GM13976 (cell line): Measurements from ENCODE around the gene SACM1L.

Experiments
- DNase-seq: peaks from one replicate; pipeline ENCODE4 v3.0.0; 2012; ENCODE audit warnings: low spot score
- CTCF ChIP-seq: IDR thresholded peaks from 2 replicates; pipeline ENCODE4 v1.5.1; 2012; ENCODE audit warnings: borderline replicate concordance, mild to moderate bottlenecking; ENCODE audit not compliant: insufficient read depth; ENCODE audit errors: extremely low read depth, missing control alignments, control extremely low read depth
- in situ Hi-C: fragments of 300-500 bp; cut with MboI; formaldehyde crosslinking; loops from one replicate; pipeline ENCODE4 v1.12.0; 2022; ENCODE audit warnings: low sequenced_read_pairs, mixed read lengths, inconsistent platforms; ENCODE audit not compliant: unreplicated experiment

SACM1L gene

GRCh38 chr3:45777111-45777745 lies 88.0 kb downstream of the SACM1L start:
- in situ Hi-C loops: no loop called here
- no peak for TF ChIP-seq CTCF
- no peak for DNase-seq

GRCh38 chr3:45777746-45778386 lies 88.7 kb downstream of the SACM1L start:
- DNase-seq: no peak
- in situ Hi-C loops: no loop called here
- TF ChIP-seq CTCF: no peak

DNA sequence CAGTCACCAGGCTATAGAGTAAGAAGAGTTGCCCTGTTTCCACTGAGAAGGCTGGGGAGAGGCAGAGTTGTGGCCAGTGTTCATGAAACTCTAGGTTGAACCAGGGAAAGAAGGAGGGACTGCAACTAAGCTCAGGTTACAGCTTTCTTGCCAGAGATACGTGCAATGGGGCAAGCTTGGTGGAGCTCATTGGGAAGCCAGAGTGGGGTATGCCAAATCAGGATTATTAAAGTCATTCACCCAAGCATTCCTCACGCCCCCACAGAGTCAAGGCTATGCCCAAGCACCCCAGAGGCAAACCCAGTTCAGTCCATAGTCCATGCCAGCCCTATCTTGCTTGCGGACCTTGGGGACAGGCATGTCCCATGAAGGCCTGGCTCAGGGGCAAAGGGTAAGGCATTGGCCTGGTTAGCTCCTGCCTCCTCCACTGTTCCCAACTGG lies 89.6 kb downstream of the SACM1L start:
- no peak for DNase-seq
- in situ Hi-C loops: no loop called here
- TF ChIP-seq CTCF: no peak

GRCh38 chr3:45779746-45780735 lies 90.8 kb downstream of the SACM1L start:
- in situ Hi-C loops: no loop called here
- TF ChIP-seq CTCF: no peak
- DNase-seq: no peak

DNA sequence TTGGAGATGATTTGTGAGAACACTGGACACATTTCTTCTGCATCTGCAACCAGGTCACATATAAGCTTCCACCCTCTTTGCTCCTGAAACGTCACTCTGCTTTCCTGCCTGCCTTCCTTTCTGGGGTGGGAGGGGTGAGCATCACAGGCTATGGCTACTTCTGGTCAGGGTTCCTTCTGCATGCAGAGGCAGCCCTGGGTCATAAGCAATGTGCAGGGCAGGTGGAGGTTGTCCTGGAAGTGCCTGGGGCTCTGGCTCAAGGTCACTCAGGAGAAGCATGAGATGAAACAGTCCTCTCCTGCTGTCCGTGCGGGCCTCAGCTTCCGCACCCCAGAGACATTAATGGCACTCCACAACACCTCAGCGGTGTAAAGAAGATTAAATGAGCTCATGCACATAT lies 92.1 kb downstream of the SACM1L start:
- DNase-seq: no peak
- no peak for TF ChIP-seq CTCF
- in situ Hi-C loops: no loop called here

DNA sequence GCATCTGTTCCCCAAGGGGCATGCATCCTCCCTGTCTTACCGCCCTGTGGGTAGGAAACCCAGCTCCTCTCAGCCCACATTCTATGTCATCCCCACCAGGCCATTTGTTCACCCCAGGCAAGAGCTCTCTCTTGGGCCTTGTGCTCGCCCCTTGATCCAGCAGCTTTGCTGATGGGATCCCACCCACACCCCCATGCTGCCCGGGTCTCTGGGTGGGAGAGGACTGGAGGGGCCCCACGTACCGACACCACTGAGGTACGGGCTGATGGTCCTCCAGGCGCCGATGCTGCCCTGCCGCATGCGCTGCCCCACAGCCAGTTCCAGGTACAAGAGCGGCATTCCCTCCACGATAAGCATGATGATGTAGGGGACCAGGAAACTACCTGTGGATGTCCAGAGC lies 92.6 kb downstream of the SACM1L start:
- no peak for TF ChIP-seq CTCF
- no peak for DNase-seq
- in situ Hi-C loops: no loop called here
